ENCODE data around the gene TOM1L1. TPM values are rescaled to one million over a fixed set of nuclear protein-coding genes. Genes with fewer than 3 reads are reported as not detected.

Gene TOM1L1
- total RNA-seq, 1 donor from 2014 or later: 33.6 TPM

DNA sequence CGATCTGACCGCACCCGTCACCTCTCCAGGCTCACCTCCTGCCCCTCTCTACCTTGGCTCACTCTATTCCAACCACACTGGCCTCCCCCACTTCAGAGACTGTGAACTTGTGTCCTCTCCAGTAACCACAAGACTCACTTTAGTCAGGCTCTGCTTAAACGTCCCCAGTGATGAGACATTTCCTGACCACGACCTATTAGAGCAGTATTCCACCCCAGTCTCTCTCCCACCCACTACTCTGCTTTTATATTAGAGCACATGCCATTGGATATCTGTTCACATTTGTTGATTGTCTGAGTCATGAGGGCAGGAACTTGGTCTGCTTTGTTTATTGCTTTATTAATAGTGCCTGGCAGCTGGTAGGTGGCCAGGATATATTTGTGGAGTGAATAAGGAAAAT, 47.7 kb downstream of the TOM1L1 start:
- Histone ChIP-seq H3K4me3 (no peak overlapping the region), H3K4me1 (no peaks in the 10 kb centered on the region), H3K36me3 (peaks cover 9% of the 10 kb centered on the region), H3K27me3 (no peaks in the 10 kb centered on the region), H3K9me3 (no peaks in the 10 kb centered on the region), H3K27ac (no peak overlapping the region)
- TF ChIP-seq, protein P1, sequence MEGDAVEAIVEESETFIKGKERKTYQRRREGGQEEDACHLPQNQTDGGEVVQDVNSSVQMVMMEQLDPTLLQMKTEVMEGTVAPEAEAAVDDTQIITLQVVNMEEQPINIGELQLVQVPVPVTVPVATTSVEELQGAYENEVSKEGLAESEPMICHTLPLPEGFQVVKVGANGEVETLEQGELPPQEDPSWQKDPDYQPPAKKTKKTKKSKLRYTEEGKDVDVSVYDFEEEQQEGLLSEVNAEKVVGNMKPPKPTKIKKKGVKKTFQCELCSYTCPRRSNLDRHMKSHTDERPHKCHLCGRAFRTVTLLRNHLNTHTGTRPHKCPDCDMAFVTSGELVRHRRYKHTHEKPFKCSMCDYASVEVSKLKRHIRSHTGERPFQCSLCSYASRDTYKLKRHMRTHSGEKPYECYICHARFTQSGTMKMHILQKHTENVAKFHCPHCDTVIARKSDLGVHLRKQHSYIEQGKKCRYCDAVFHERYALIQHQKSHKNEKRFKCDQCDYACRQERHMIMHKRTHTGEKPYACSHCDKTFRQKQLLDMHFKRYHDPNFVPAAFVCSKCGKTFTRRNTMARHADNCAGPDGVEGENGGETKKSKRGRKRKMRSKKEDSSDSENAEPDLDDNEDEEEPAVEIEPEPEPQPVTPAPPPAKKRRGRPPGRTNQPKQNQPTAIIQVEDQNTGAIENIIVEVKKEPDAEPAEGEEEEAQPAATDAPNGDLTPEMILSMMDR (IDR thresholded peaks at IDR 0.05): no peak
- intact Hi-C loops (cut with DNase I): no loop called here
- DNase-seq (no peak), ATAC-seq (peak; percentile 72)

DNA sequence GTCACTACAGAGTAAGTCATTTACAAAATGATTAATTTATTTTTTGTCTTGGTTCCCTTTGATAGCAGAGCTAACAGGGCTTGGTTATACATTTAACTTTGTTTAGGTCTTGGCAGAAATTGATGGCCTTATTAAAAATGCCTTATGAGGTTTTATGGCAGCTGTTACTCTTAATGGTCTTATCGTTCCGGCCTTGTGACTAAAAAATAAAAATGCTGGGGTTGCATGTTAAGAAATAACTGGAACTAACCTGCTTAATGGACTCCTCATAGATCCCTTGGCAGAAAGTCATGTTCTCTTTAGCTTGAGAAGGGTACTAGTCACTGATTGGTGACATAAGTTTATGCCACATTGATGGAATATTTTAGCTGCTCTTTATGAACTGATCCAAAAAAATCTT, 49.5 kb downstream of the TOM1L1 start:
- Histone ChIP-seq H3K9me3 (no peaks in the 10 kb centered on the region), H3K36me3 (peaks cover 13% of the 10 kb centered on the region), H3K27ac (no peak overlapping the region), H3K27me3 (no peaks in the 10 kb centered on the region), H3K4me1 (no peaks in the 10 kb centered on the region), H3K4me3 (no peak overlapping the region)
- TF ChIP-seq, protein P1 (IDR thresholded peaks at IDR 0.05): no peak
- intact Hi-C loops (cut with DNase I): no loop called here
- no peak for DNase-seq
- ATAC-seq: no peak

DNA sequence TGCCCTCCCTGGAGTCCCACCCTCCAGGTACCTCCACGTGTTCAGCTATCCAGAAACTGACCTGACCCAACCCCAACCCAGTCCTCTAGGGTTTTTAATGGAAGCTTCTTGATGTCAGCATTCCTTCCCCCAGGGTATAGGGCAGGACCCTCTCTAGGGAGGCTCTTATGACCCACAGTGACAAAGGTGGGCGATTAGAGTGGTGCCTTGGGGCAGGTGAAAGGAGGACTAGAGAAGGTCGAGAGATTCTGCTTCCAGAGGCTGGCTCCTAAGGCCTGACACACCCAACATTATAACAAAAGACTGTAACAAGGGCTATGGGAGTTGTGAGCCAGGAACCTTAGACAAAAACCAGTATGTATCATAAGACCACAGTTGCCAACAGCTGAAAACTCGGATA, 50.6 kb downstream of the TOM1L1 start:
- Histone ChIP-seq H3K27ac (no peak overlapping the region), H3K36me3 (peaks cover 19% of the 10 kb centered on the region), H3K9me3 (no peaks in the 10 kb centered on the region), H3K4me1 (no peaks in the 10 kb centered on the region), H3K27me3 (no peaks in the 10 kb centered on the region), H3K4me3 (no peak overlapping the region)
- DNase-seq (no peak), ATAC-seq (no peak)
- TF ChIP-seq, protein P1 (IDR thresholded peaks at IDR 0.05): no peak
- intact Hi-C loops (cut with DNase I): no loop called here

DNA sequence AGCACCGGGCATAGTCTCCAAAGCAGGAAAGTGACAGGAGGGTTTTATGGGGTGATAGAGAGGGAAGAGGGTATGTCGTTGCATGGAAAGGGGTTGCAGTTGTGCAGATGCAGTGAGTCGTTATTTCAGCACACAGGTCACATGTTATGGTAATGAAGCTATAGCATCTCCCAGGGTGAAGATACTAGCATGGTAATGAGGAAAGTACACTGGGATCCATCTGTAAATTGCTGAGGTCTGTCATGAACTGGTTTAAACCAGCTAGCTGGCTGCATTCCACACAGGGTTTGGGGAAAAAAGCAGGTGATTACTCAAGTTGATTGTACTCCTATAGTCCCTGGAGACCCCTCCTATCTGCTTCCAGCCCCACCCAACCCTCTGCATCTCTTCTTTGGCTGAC, 56.1 kb downstream of the TOM1L1 start:
- no peak for ATAC-seq
- TF ChIP-seq, protein P1 (IDR thresholded peaks at IDR 0.05): no peak
- intact Hi-C loops (cut with DNase I): no loop called here
- DNase-seq: no peak
- no peaks in the 10 kb centered on the region for H3K9me3 ChIP-seq
- peaks cover 60% of the 10 kb centered on the region for H3K36me3 ChIP-seq
- no peak overlapping the region for H3K4me3 ChIP-seq
- H3K27ac ChIP-seq: no peak overlapping the region
- H3K27me3 ChIP-seq: no peaks in the 10 kb centered on the region
- no peaks in the 10 kb centered on the region for H3K4me1 ChIP-seq

DNA sequence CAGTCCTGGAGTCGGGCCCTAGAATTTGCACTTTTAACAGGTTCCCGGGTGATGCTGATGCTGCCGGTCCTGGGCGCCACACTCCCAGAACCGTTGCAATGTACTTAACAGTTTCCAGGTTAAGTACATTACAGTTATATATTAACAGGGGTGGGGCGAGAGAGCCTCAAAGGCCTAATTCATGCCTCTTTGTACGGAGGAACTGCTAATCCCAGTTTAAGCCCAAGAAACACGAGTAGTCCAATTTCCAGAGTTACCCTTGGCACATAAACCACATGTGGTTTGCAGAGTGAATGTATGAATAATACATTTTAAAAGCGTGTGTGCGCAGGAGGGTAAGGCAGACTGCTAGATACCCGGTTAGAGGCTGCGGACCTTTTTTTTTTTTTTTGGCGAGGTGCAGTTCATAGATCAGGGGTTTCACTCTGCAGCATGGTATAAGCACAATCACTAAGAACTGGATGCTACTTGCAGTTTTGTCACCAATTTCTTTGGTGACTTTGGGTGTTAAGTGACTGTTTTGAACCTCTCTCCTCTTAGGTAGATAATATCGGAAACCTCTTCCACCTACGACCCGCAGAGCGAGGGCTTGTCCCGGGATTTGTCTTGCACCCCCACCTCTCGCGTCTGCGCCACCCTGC, 67.1 kb downstream of the TOM1L1 start:
- Histone ChIP-seq H3K4me1 (peaks cover 26% of the 10 kb centered on the region), H3K9me3 (no peaks in the 10 kb centered on the region), H3K4me3 (peak overlapping the region; percentile 92), H3K27ac (peak overlapping the region; percentile 84), H3K36me3 (peaks cover 19% of the 10 kb centered on the region), H3K27me3 (no peaks in the 10 kb centered on the region)
- intact Hi-C loops (cut with DNase I): no loop called here
- no peak for DNase-seq
- ATAC-seq: peak; percentile 52
- TF ChIP-seq, protein P1 (IDR thresholded peaks at IDR 0.05): no peak
